H1 (cell line): ENCODE data around the gene AGGF1. TPM values are rescaled to one million over a fixed set of nuclear protein-coding genes. Genes with fewer than 3 reads are reported as not detected.

Source experiments
- CTCF ChIA-PET: fragments of 300-600 bp; sonication (Branson Sonifier 250); formaldehyde crosslinking; loops from one replicate; lab custom pipeline; 2021; ENCODE audit not compliant: partially characterized antibody; lab: Charles Lee
- POLR2A ChIA-PET: fragments of 300-600 bp; sonication (Branson Sonifier 250); formaldehyde crosslinking; loops from one replicate; lab custom pipeline; 2021; ENCODE audit warnings: inconsistent platforms; ENCODE audit not compliant: partially characterized antibody; lab: Charles Lee
- DNase-seq, 2 experiments: peaks; one replicate each; pipeline versions ENCODE4 v3.0.0 to v3.0.0-alpha.2; 2010 to 2022; ENCODE audit warnings: low spot score in 2 of 2, low read depth in 1 of 2, mixed read lengths in 1 of 2
- FAIRE-seq: peaks from 2 replicates; lab custom pipeline; 2011; peaks lifted over from hg19 to GRCh38; lab: Jason Lieb, UNC
- H2AFZ ChIP-seq: 2 replicates; pipeline ENCODE4 v1.8.1; 2012; ENCODE audit warnings: low read length, inconsistent platforms
- H2AK5ac ChIP-seq: 2 replicates; pipeline ENCODE4 v1.6.1; 2013; ENCODE audit warnings: low read depth, low read length
- H2BK120ac ChIP-seq: replicated peaks from 2 replicates; pipeline ENCODE3; 2013; ENCODE audit warnings: low read depth, low read length, inconsistent platforms
- H2BK12ac ChIP-seq: 2 replicates; pipeline ENCODE4 v1.6.1; 2013; ENCODE audit warnings: low read depth, low read length
- H2BK15ac ChIP-seq: 2 replicates; pipeline ENCODE4 v1.6.1; 2013; ENCODE audit warnings: low read length
- H2BK20ac ChIP-seq: 2 replicates; pipeline ENCODE4 v1.6.1; 2013; ENCODE audit warnings: low read length
- H2BK5ac ChIP-seq: 2 replicates; pipeline ENCODE4 v1.6.1; 2013; ENCODE audit warnings: low read depth, low read length
- H3K14ac ChIP-seq: 2 replicates; pipeline ENCODE4 v1.6.1; 2013; ENCODE audit warnings: inconsistent platforms; ENCODE audit not compliant: insufficient read length
- H3K18ac ChIP-seq: 2 replicates; pipeline ENCODE4 v1.6.1; 2013; ENCODE audit warnings: low read length; ENCODE audit errors: extremely low read depth
- H3K23ac ChIP-seq: 2 replicates; pipeline ENCODE4 v1.6.1; 2013; ENCODE audit warnings: inconsistent platforms; ENCODE audit not compliant: insufficient read length
- H3K23me2 ChIP-seq: 2 replicates; pipeline ENCODE4 v1.6.1; 2013; ENCODE audit warnings: low read depth, low read length
- H3K27ac ChIP-seq: 2 replicates; pipeline ENCODE4 v1.6.1; 2011; ENCODE audit warnings: low read depth, low read length, inconsistent platforms
- H3K27me3 ChIP-seq, 4 experiments: replicated peaks in 1 of 4; 1 replicate in 1 of 4; 2 replicates in 3 of 4; pipeline versions ENCODE4 v1.6.1 to v1.8.1; 2011 to 2013; ENCODE audit warnings: low read length in 3 of 4, mild to moderate bottlenecking in 3 of 4, inconsistent platforms in 2 of 4, mixed read lengths in 2 of 4, moderate library complexity in 1 of 4; ENCODE audit not compliant: control insufficient read depth in 3 of 4, insufficient read depth in 3 of 4; ENCODE audit errors: extremely low read depth in 1 of 4
- H3K36me3 ChIP-seq, 4 experiments: 2 replicates each; pipeline versions ENCODE4 v1.6.1 to v1.8.1; 2011 to 2013; ENCODE audit warnings: mild to moderate bottlenecking in 4 of 4, low read length in 3 of 4, moderate library complexity in 2 of 4, control low read depth in 1 of 4, inconsistent platforms in 1 of 4; ENCODE audit not compliant: insufficient read depth in 4 of 4, control insufficient read depth in 2 of 4
- H3K4ac ChIP-seq: replicated peaks from 2 replicates; pipeline ENCODE3; 2013; ENCODE audit warnings: low read length, low read depth, mixed read lengths, inconsistent platforms; ENCODE audit not compliant: insufficient read length
- H3K4me1 ChIP-seq, 4 experiments: replicated peaks in 1 of 4; 1 replicate in 1 of 4; 2 replicates in 3 of 4; pipeline versions ENCODE4 v1.6.1 to v1.8.1; 2011 to 2013; ENCODE audit warnings: low read length in 3 of 4, inconsistent platforms in 2 of 4, mixed read lengths in 1 of 4; ENCODE audit not compliant: insufficient read depth in 4 of 4, control insufficient read depth in 3 of 4
- H3K4me2 ChIP-seq, 2 experiments: 2 replicates each; pipeline versions ENCODE4 v1.6.1 to v1.8.1; 2011 to 2013; ENCODE audit warnings: low read depth in 2 of 2, low read length in 2 of 2, control low read depth in 1 of 2, inconsistent platforms in 1 of 2, mild to moderate bottlenecking in 1 of 2; ENCODE audit not compliant: insufficient read depth in 1 of 2
- H3K4me3 ChIP-seq, 4 experiments: fragments of 200-600, 300-600 bp in 1 of 4; sonication (generic), shearing (Covaris generic), sonication (Bioruptor Twin) in 1 of 4; 2 replicates each; pipeline versions ENCODE4 v1.5.1 to v1.8.1; 2011 to 2016; ENCODE audit warnings: low read length in 4 of 4, low read depth in 3 of 4, control low read depth in 2 of 4, inconsistent platforms in 2 of 4, mild to moderate bottlenecking in 2 of 4, mixed read lengths in 1 of 4, moderate library complexity in 1 of 4; ENCODE audit not compliant: insufficient read depth in 2 of 4; ENCODE audit errors: extremely low read depth in 1 of 4
- H3K56ac ChIP-seq: replicated peaks from 2 replicates; pipeline ENCODE3; 2013; ENCODE audit warnings: low read depth, mild to moderate bottlenecking, mixed read lengths, low read length, inconsistent platforms; ENCODE audit not compliant: insufficient read length
- H3K79me1 ChIP-seq: 2 replicates; pipeline ENCODE4 v1.6.1; 2013; ENCODE audit warnings: low read depth, low read length, control low read depth
- H3K79me2 ChIP-seq, 2 experiments: 2 replicates each; pipeline versions ENCODE4 v1.6.1 to v1.8.1; 2012 to 2013; ENCODE audit warnings: low read length in 2 of 2, mild to moderate bottlenecking in 2 of 2, inconsistent platforms in 1 of 2; ENCODE audit not compliant: insufficient read depth in 2 of 2, control insufficient read depth in 1 of 2
- H3K9ac ChIP-seq, 4 experiments: replicated peaks in 1 of 4; 1 replicate in 1 of 4; 2 replicates in 3 of 4; pipeline versions ENCODE4 v1.6.1 to v1.8.1; 2011 to 2013; ENCODE audit warnings: low read depth in 3 of 4, low read length in 3 of 4, control low read depth in 2 of 4, mild to moderate bottlenecking in 2 of 4, moderate library complexity in 2 of 4, inconsistent platforms in 1 of 4; ENCODE audit errors: extremely low read depth in 1 of 4
- H3K9me3 ChIP-seq, 2 experiments: 2 replicates each; pipeline versions ENCODE4 v1.6.1 to v1.8.1; 2012 to 2013; ENCODE audit warnings: mild to moderate bottlenecking in 2 of 2, moderate library complexity in 2 of 2, control low read depth in 1 of 2, inconsistent platforms in 1 of 2, low read depth in 1 of 2, low read length in 1 of 2, mixed read lengths in 1 of 2; ENCODE audit not compliant: insufficient read depth in 2 of 2
- H4K20me1 ChIP-seq, 2 experiments: replicated peaks in 1 of 2; 2 replicates each; pipeline versions ENCODE3 to v1.8.1; 2011 to 2013; ENCODE audit warnings: inconsistent platforms in 2 of 2, low read length in 2 of 2, mild to moderate bottlenecking in 1 of 2; ENCODE audit not compliant: insufficient read depth in 2 of 2, control insufficient read depth in 1 of 2
- H4K5ac ChIP-seq: 2 replicates; pipeline ENCODE4 v1.6.1; 2013; ENCODE audit warnings: low read length, low read depth, mixed read lengths, inconsistent platforms; ENCODE audit not compliant: insufficient read length
- H4K8ac ChIP-seq: 2 replicates; pipeline ENCODE4 v1.8.0; 2013; ENCODE audit warnings: mild to moderate bottlenecking, moderate library complexity, low read length, inconsistent platforms; ENCODE audit not compliant: insufficient read depth; ENCODE audit errors: extremely low read depth
- H4K91ac ChIP-seq: replicated peaks from 2 replicates; pipeline ENCODE3; 2013; ENCODE audit warnings: low read length, mixed read lengths, inconsistent platforms; ENCODE audit not compliant: insufficient read length
- BACH1 ChIP-seq: IDR thresholded peaks from 2 replicates; pipeline ENCODE4 v1.6.1; 2012; ENCODE audit warnings: low read length, improper control_type of control experiment
- BRCA1 ChIP-seq: IDR thresholded peaks from 2 replicates; pipeline ENCODE4 v1.6.1; 2012; ENCODE audit warnings: low read depth, low read length, improper control_type of control experiment
- CBX5 ChIP-seq: fragments of 300-800, 300-1000 bp; sonication (generic); IDR thresholded peaks from 2 replicates; pipeline ENCODE4 v1.7.1; 2016; ENCODE audit warnings: antibody characterized with exemption, low read length, low read depth
- CTCF ChIP-seq, 3 experiments: IDR thresholded peaks; 1 replicate in 2 of 3; 2 replicates in 1 of 3; pipeline versions ENCODE4 v1.5.1 to v1.6.1; 2011; ENCODE audit warnings: low read length in 3 of 3, mild to moderate bottlenecking in 3 of 3, inconsistent platforms in 2 of 3, low read depth in 1 of 3, moderate library complexity in 1 of 3; ENCODE audit not compliant: insufficient read depth in 1 of 3; ENCODE audit errors: control extremely low read depth in 1 of 3
- E2F6 ChIP-seq: IDR thresholded peaks from 2 replicates; pipeline ENCODE4 v1.6.1; 2012; ENCODE audit warnings: inconsistent platforms
- EZH2 ChIP-seq: fragments of 200-600 bp; sonication (generic); IDR thresholded peaks from 2 replicates; pipeline ENCODE4 v1.7.1; 2012; ENCODE audit warnings: low read depth, mild to moderate bottlenecking, moderate library complexity, low read length, inconsistent platforms; ENCODE audit not compliant: severe bottlenecking
- HDAC6 ChIP-seq: IDR thresholded peaks from one replicate; pipeline ENCODE4 v1.7.1; 2012; ENCODE audit warnings: low read depth, mild to moderate bottlenecking, inconsistent platforms, low read length, moderate library complexity
- JUN ChIP-seq: IDR thresholded peaks from 2 replicates; pipeline ENCODE4 v1.6.1; 2011; ENCODE audit warnings: low read depth, mild to moderate bottlenecking, improper control_type of control experiment, low read length
- JUND ChIP-seq: IDR thresholded peaks from 2 replicates; pipeline ENCODE4 v1.6.1; 2011; ENCODE audit warnings: mild to moderate bottlenecking, improper control_type of control experiment, low read length
- RXRA ChIP-seq: IDR thresholded peaks from 2 replicates; pipeline ENCODE4 v1.6.1; 2011; ENCODE audit warnings: low read depth, mild to moderate bottlenecking, low read length, moderate library complexity; ENCODE audit not compliant: insufficient read depth
- SP1 ChIP-seq: IDR thresholded peaks from 2 replicates; pipeline ENCODE4 v1.6.1; 2011; ENCODE audit warnings: low read depth, low read length
- TAF1 ChIP-seq: IDR thresholded peaks from 2 replicates; pipeline ENCODE4 v1.6.1; 2011; ENCODE audit warnings: mild to moderate bottlenecking, low read depth, low read length
- WGBS, 2 experiments: shearing (Covaris generic) in 1 of 2; methylation state at CpG; one replicate each; pipeline versions ENCODE4 v1.1.6 to v1.1.7; 2013 to 2015; ENCODE audit warnings: low lambda C conversion rate in 2 of 2, mixed read lengths in 2 of 2, inconsistent platforms in 1 of 2, low coverage in 1 of 2, missing lambda C conversion rate in 1 of 2; ENCODE audit not compliant: insufficient replicate concordance in 2 of 2, insufficient coverage in 1 of 2, insufficient read length in 1 of 2; ENCODE audit errors: extremely low coverage in 1 of 2, missing lambda C conversion rate in 1 of 2; 5-methylcytosine and 5-hydroxymethylcytosine counted together
- polyA plus RNA-seq, 7 experiments: library from polyadenylated mRNA; depleted of rRNA in 3 of 7; stranded (reverse) in 5 of 7; unstranded in 2 of 7; fragments of >200 nt in 5 of 7; fragments of 200-250 nt in 2 of 7; gene quantifications; 1 replicate in 5 of 7; 2 replicates in 1 of 7; 4 replicates in 1 of 7; pipeline versions ENCODE4 v1.2.1 to v1.2.3, GENCODE V29; 2011 to 2013; ENCODE audit warnings: missing spikeins in 2 of 7, mixed read lengths in 2 of 7
- total RNA-seq: library from RNA; stranded (reverse); fragmentation: NEBNext Ultra II Directional; extraction: Animal tissue kit (Norgen Biotek cat#: 25700); gene quantifications from 2 replicates; pipeline ENCODE4 v1.2.1, GENCODE V29; 2021

AGGF1 gene
- total and polyA plus RNA-seq, 2 of the 8 experiments (the other 6 are each of a cell fraction or from before 2014, with no cell fraction given) = 7.3 to 19.0 TPM

- POLR2A ChIA-PET = no interaction called here
- Histone ChIP-seq H4K5ac (no peak overlapping the region), H3K23ac (no peak overlapping the region), H3K27ac (no peak overlapping the region), H2AK5ac (no peak overlapping the region), H3K9ac (no peak overlapping the region), H3K14ac (no peak overlapping the region), H4K8ac (no peak overlapping the region), H3K27me3 (no peaks in the 10 kb centered on the region), H3K18ac (no peak overlapping the region), H3K79me1 (no peaks in the 10 kb centered on the region), H3K56ac (no peak overlapping the region), H3K9me3 (0 out of 4 replicates have a peak, but pooled peaks cover 0 to 2% of the 10 kb centered on the region in 2 experiments), H3K36me3 (no peaks in the 10 kb centered on the region), H2BK12ac (no peak overlapping the region), H4K20me1 (no peaks in the 10 kb centered on the region), H2BK120ac (no peak overlapping the region), H2BK5ac (no peak overlapping the region), H3K23me2 (no peaks in the 10 kb centered on the region), H2BK15ac (no peak overlapping the region), H3K79me2 (no peaks in the 10 kb centered on the region), H4K91ac (no peak overlapping the region), H3K4me1 (peaks cover 0 to 3% (median 0%) of the 10 kb centered on the region in 4 experiments; a peak in 1 of 7 replicates), H2BK20ac (no peak overlapping the region), H3K4ac (no peak overlapping the region), H2AFZ (no peak overlapping the region), H3K4me2 (no peak overlapping the region), H3K4me3 (no peak overlapping the region)
- CTCF ChIA-PET = interaction anchor here (1.2 to 1.7 kb wide), 2 partner anchors 8 to 22 kb away, joined by 3 to 6 read pairs; no protein-coding TSS in a partner anchor
- DNase-seq = no peak
- 62% methylated on average over 3 of the region's 3 CpGs; no CpG with 5 or more reads in 1 of the 2 experiments for WGBS, 2 experiments
- FAIRE-seq = no peak
- TF ChIP-seq JUND (no peak), EZH2 (no peak), E2F6 (no peak), SP1 (no peak), RXRA (no peak), HDAC6 (no peak), TAF1 (no peak), BRCA1 (no peak), JUN (no peak), BACH1 (no peak), CTCF (IDR thresholded peaks at IDR 0.05; ENCODE audit: control extremely low read depth in 1 of 3, insufficient read depth in 1 of 3, low read depth in 1 of 3, low read length in 3 of 3) (no peak), CBX5 (no peak)
Measured at GRCh38 chr5:77008413-77008812, 21.8 kb upstream of the AGGF1 start.
